ENCODE data around the gene PDE4B. TPM values are rescaled to one million over a fixed set of nuclear protein-coding genes. Genes with fewer than 3 reads are reported as not detected.
A peak's percentile ranks its signal among the peaks of the same experiment; 100 is the strongest.

Gene PDE4B
- total RNA-seq, 2 experiments from 2014 or later = 2.4 to 3.1 TPM

DNA sequence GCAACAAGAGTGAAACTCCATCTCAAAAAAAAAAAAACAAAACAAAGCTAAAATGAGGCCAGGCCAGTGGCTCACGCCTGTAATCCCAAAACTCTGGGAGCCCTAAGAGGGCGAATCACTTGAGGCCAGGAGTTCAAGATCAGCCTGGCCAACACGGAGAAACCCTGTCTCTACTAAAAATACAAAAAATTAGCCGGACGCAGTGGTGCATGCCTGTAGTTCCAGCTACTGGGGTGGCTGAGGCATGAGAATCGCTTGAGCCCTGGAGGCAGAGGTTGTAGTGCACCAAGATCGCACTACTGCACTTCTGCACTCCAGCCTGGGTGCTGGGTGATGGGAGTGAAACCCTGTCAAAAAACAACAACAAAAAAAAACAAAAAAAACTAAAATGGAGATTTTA lies 550.0 kb downstream of the PDE4B start:
- peaks cover 7% of the 10 kb centered on the region; the same call in 1 of the 2 replicates for H3K9me3 ChIP-seq (ENCODE audit: low read length)
- H3K4me1 ChIP-seq (ENCODE audit: insufficient read depth, low read length, poor library complexity, severe bottlenecking) = peaks cover 75% of the 10 kb centered on the region
- BruUV-seq (replicated peaks) = no TSS peak
- H4K20me1 ChIP-seq (ENCODE audit: insufficient read depth, low read length) = no peaks in the 10 kb centered on the region
- no peaks in the 10 kb centered on the region for H3K9me2 ChIP-seq (ENCODE audit: insufficient read depth, low read length)
- peaks cover 11% of the 10 kb centered on the region for H3K36me3 ChIP-seq (ENCODE audit: insufficient read depth, low read length)
- peak overlapping the region; percentile 72 for H3K4me2 ChIP-seq (ENCODE audit: low read length)
- H3K4me3 ChIP-seq (ENCODE audit: low read depth, low read length, poor library complexity, severe bottlenecking) = peak overlapping the region; percentile 51
- POLR2A ChIA-PET = interaction anchor here (0.6 to 7.3 kb wide), 28 partner anchors 8 to 102 kb away, joined by 3 to 97 read pairs (median 5); no protein-coding TSS in a partner anchor
- peak overlapping the region; percentile 52; the same call in 1 of the 2 replicates for H2AFZ ChIP-seq (ENCODE audit: low read length)
- CTCF ChIA-PET (ENCODE audit: unreplicated experiment) = interaction anchor here (0.6 to 0.9 kb wide), 5 partner anchors 10 to 437 kb away, joined by 3 to 4 read pairs (median 3); no protein-coding TSS in a partner anchor
- peaks cover 92% of the 10 kb centered on the region for H3K79me2 ChIP-seq (ENCODE audit: insufficient read depth, low read depth, low read length)
- DNase-seq (ENCODE audit: low spot score) = peak; percentile 70
- intact Hi-C loops (cut with micrococcal nuclease; ENCODE audit: unreplicated experiment) = no loop called here
- TF ChIP-seq EZH2phosphoT487 (IDR thresholded peaks at IDR 0.05; ENCODE audit: borderline replicate concordance, low read depth, low read length) = no peak
- TF ChIP-seq, protein P1, sequence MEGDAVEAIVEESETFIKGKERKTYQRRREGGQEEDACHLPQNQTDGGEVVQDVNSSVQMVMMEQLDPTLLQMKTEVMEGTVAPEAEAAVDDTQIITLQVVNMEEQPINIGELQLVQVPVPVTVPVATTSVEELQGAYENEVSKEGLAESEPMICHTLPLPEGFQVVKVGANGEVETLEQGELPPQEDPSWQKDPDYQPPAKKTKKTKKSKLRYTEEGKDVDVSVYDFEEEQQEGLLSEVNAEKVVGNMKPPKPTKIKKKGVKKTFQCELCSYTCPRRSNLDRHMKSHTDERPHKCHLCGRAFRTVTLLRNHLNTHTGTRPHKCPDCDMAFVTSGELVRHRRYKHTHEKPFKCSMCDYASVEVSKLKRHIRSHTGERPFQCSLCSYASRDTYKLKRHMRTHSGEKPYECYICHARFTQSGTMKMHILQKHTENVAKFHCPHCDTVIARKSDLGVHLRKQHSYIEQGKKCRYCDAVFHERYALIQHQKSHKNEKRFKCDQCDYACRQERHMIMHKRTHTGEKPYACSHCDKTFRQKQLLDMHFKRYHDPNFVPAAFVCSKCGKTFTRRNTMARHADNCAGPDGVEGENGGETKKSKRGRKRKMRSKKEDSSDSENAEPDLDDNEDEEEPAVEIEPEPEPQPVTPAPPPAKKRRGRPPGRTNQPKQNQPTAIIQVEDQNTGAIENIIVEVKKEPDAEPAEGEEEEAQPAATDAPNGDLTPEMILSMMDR (conservative IDR thresholded peaks at IDR 0.05; ENCODE audit: low read length) = 0 out of 2 replicates have a peak, but pooled peaks have one; percentile 13
- peak overlapping the region; percentile 47 for H3K27ac ChIP-seq (ENCODE audit: low read depth, low read length, poor library complexity, severe bottlenecking)

- Histone ChIP-seq H3K79me2 (ENCODE audit: insufficient read depth, low read depth, low read length) (peaks cover 93% of the 10 kb centered on the region), H3K27ac (ENCODE audit: low read depth, low read length, poor library complexity, severe bottlenecking) (peak overlapping the region; percentile 47), H4K20me1 (ENCODE audit: insufficient read depth, low read length) (no peaks in the 10 kb centered on the region), H3K9me3 (ENCODE audit: low read length) (peaks cover 7% of the 10 kb centered on the region; the same call in 1 of the 2 replicates), H3K4me1 (ENCODE audit: insufficient read depth, low read length, poor library complexity, severe bottlenecking) (peaks cover 81% of the 10 kb centered on the region), H2AFZ (ENCODE audit: low read length) (peak overlapping the region; percentile 52; the same call in 1 of the 2 replicates), H3K4me3 (ENCODE audit: low read depth, low read length, poor library complexity, severe bottlenecking) (peak overlapping the region; percentile 51), H3K36me3 (ENCODE audit: insufficient read depth, low read length) (peaks cover 6% of the 10 kb centered on the region), H3K9me2 (ENCODE audit: insufficient read depth, low read length) (no peaks in the 10 kb centered on the region), H3K4me2 (ENCODE audit: low read length) (peak overlapping the region; percentile 72)
- intact Hi-C loops (cut with micrococcal nuclease; ENCODE audit: unreplicated experiment) = no loop called here
- CTCF ChIA-PET (ENCODE audit: unreplicated experiment) = no interaction called here
- POLR2A ChIA-PET = interaction anchor here (0.6 to 7.3 kb wide), 16 partner anchors 8 to 317 kb away, joined by 3 to 97 read pairs (median 9); no protein-coding TSS in a partner anchor
- TF ChIP-seq EZH2phosphoT487 (IDR thresholded peaks at IDR 0.05; ENCODE audit: borderline replicate concordance, low read depth, low read length) = no peak
- TF ChIP-seq, protein P1 (conservative IDR thresholded peaks at IDR 0.05; ENCODE audit: low read length) = peak; percentile 59; the same call in 1 of the 2 replicates
- BruUV-seq (replicated peaks) = no TSS peak
- no peak for DNase-seq (ENCODE audit: low spot score)
Observed at GRCh38 chr1:66343569-66344325, 551.1 kb downstream of the PDE4B start.
